HepG2 (cell line): Measurements from ENCODE around the gene TMCO4. TPM values are rescaled to one million over a fixed set of nuclear protein-coding genes. Genes with fewer than 3 reads are reported as not detected.

Source experiments
- ATF7-NPFF ChIP-seq: sonication (generic); formaldehyde crosslinking; IDR thresholded peaks from 2 replicates; pipeline ENCODE4 v1.8.1; 2023; ENCODE audit warnings: mild to moderate bottlenecking, low read depth, missing genetic modification reagents, moderate library complexity
- CBX5 ChIP-seq: sonication (generic); formaldehyde crosslinking; IDR thresholded peaks from 2 replicates; pipeline ENCODE4 v1.4.0; 2020; ENCODE audit warnings: missing genetic modification reagents, borderline replicate concordance
- DNMT3B ChIP-seq: conservative IDR thresholded peaks from 2 replicates; pipeline ENCODE4 v1.6.1; 2016; ENCODE audit warnings: missing biosample characterization, control low read depth
- DR1 ChIP-seq: sonication (generic); formaldehyde crosslinking; IDR thresholded peaks from 2 replicates; pipeline ENCODE4 v1.8.0; 2021; ENCODE audit warnings: mild to moderate bottlenecking, missing genetic modification reagents, inconsistent platforms
- ETV5 ChIP-seq: IDR thresholded peaks from 2 replicates; pipeline ENCODE4 v1.6.1; 2018; ENCODE audit warnings: missing biosample characterization, missing genetic modification reagents, inconsistent platforms, borderline replicate concordance
- GABPB1 ChIP-seq: IDR thresholded peaks from 2 replicates; pipeline ENCODE4 v1.6.1; 2016; ENCODE audit warnings: mild to moderate bottlenecking, missing genetic modification reagents, moderate library complexity, missing compliant biosample characterization
- MAX ChIP-seq: IDR thresholded peaks from 2 replicates; pipeline ENCODE4 v1.6.1; 2012; ENCODE audit warnings: inconsistent platforms
- MXD3 ChIP-seq: IDR thresholded peaks from 2 replicates; pipeline ENCODE4 v1.6.1; 2016; ENCODE audit warnings: mild to moderate bottlenecking, missing biosample characterization, missing genetic modification reagents
- RBM22 ChIP-seq: fragments of 200-400 bp; formaldehyde crosslinking; optimal IDR thresholded peaks from 2 replicates; pipeline ENCODE3; 2017; ENCODE audit warnings: mild to moderate bottlenecking, low read length, moderate library complexity
- REXO4 ChIP-seq: sonication (generic); formaldehyde crosslinking; IDR thresholded peaks from 2 replicates; pipeline ENCODE4 v1.8.0; 2022; ENCODE audit warnings: missing genetic modification reagents, mild to moderate bottlenecking, borderline replicate concordance
- SNAPC2 ChIP-seq: sonication (generic); formaldehyde crosslinking; IDR thresholded peaks from 2 replicates; pipeline ENCODE4 v1.8.1; 2022; ENCODE audit warnings: mild to moderate bottlenecking, missing genetic modification reagents
- TARDBP ChIP-seq: sonication (generic); formaldehyde crosslinking; IDR thresholded peaks from 2 replicates; pipeline ENCODE4 v1.8.0; 2022; ENCODE audit warnings: mild to moderate bottlenecking, missing genetic modification reagents
- TFDP1 ChIP-seq: IDR thresholded peaks from 2 replicates; pipeline ENCODE4 v1.6.1; 2016; ENCODE audit warnings: missing compliant biosample characterization, missing genetic modification reagents, borderline replicate concordance
- ZFP62 ChIP-seq: sonication (generic); formaldehyde crosslinking; IDR thresholded peaks from 2 replicates; pipeline ENCODE4 v1.4.0; 2020; ENCODE audit warnings: missing genetic modification reagents
- ZFX ChIP-seq: sonication (generic); formaldehyde crosslinking; IDR thresholded peaks from 2 replicates; pipeline ENCODE4 v1.4.0; 2020; ENCODE audit warnings: mild to moderate bottlenecking, low read depth, missing genetic modification reagents, moderate library complexity
- ZNF816 ChIP-seq: sonication (generic); formaldehyde crosslinking; IDR thresholded peaks from 2 replicates; pipeline ENCODE4 v1.8.0; 2022; ENCODE audit warnings: missing genetic modification reagents, mild to moderate bottlenecking, borderline replicate concordance
- polyA plus RNA-seq, 8 experiments: library from polyadenylated mRNA; depleted of rRNA in 3 of 8; stranded (reverse) in 7 of 8; unstranded in 1 of 8; fragments of >200 nt; fragmentation: Illumina TruSeq in 4 of 8; extraction: Trizol in 4 of 8; gene quantifications; 2 replicates each; pipeline versions ENCODE4 v1.2.1 to v1.2.3, GENCODE V29; 2011 to 2016; ENCODE audit warnings: low read depth in 4 of 8, missing spikeins in 1 of 8, mixed read lengths in 1 of 8; ENCODE audit not compliant: insufficient read depth in 1 of 8
- total RNA-seq, 5 experiments: library from RNA; depleted of rRNA; stranded (reverse); fragments of >200 nt; fragmentation: Illumina TruSeq; extraction: Trizol; gene quantifications; 2 replicates each; pipeline ENCODE4 v1.2.3, GENCODE V29; 2016; ENCODE audit warnings: low read depth in 1 of 5
- TF ChIP-seq, protein P1 (sequence below): IDR thresholded peaks from 2 replicates; pipeline ENCODE4 v1.6.1; 2016
- TF ChIP-seq, protein P2 (sequence below): sonication (generic); formaldehyde crosslinking; IDR thresholded peaks from 2 replicates; pipeline ENCODE4 v1.9.0; 2021; ENCODE audit warnings: missing genetic modification reagents, mild to moderate bottlenecking, borderline replicate concordance
- TF ChIP-seq, protein P3 (sequence below): sonication (generic); formaldehyde crosslinking; IDR thresholded peaks from 2 replicates; pipeline ENCODE4 v1.5.1; 2020; ENCODE audit warnings: mild to moderate bottlenecking, missing genetic modification reagents
- TF ChIP-seq, protein P4 (sequence below): sonication (generic); formaldehyde crosslinking; IDR thresholded peaks from 2 replicates; pipeline ENCODE4 v1.5.0; 2020; ENCODE audit warnings: missing genetic modification reagents

Gene TMCO4
- total and polyA plus RNA-seq, 2 of the 13 experiments (the other 11 are each of a cell fraction or from before 2014, with no cell fraction given), result 2.1 to 4.1 TPM

DNA sequence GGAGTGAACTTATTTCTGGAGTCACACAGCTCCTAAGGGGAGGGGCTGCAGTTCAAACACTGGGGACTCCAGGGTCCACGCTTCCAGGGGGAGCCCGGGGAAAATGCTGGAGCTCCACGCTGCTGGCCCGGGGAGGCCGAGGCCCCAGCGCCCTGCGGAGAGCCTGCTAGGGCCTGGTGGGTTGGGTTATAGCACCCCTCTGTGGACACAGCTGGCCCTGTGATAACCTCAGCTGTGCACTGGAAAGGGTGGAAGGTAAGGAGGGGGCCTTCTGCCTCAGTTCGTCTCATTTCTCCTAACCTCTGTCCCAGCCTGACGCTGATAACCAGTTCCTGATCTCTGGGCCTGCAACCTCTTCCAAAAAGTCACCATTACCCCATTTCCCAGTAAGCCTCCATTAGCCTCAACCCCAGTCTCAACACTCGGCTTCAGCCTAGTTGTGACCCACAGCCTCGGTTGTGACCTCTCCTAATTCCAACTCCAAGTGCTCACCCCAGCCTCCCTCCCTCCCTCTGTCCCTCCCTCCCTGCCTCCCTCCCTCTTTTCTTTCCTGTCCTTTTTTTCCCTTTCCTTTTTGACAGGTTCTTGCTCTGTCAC, 148.5 kb downstream of the TMCO4 start (continued):
- TF ChIP-seq, protein P1, sequence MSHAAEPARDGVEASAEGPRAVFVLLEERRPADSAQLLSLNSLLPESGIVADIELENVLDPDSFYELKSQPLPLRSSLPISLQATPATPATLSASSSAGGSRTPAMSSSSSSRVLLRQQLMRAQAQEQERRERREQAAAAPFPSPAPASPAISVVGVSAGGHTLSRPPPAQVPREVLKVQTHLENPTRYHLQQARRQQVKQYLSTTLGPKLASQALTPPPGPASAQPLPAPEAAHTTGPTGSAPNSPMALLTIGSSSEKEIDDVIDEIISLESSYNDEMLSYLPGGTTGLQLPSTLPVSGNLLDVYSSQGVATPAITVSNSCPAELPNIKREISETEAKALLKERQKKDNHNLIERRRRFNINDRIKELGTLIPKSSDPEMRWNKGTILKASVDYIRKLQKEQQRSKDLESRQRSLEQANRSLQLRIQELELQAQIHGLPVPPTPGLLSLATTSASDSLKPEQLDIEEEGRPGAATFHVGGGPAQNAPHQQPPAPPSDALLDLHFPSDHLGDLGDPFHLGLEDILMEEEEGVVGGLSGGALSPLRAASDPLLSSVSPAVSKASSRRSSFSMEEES (CRISPR knock-in tag), result no peak
- TF ChIP-seq REXO4 (CRISPR knock-in tag) (no peak), GABPB1 (CRISPR knock-in tag) (0 out of 2 replicates have a peak, but pooled peaks have one; percentile 26), MAX (peak; percentile 42; the same call in 1 of the 2 replicates), RBM22 (no peak), SNAPC2 (CRISPR knock-in tag) (0 out of 2 replicates have a peak, but pooled peaks have one; percentile 34), ETV5 (CRISPR knock-in tag) (no peak), DR1 (CRISPR knock-in tag) (no peak), TFDP1 (CRISPR knock-in tag) (0 out of 2 replicates have a peak, but pooled peaks have one; percentile 20), ATF7-NPFF (CRISPR knock-in tag) (no peak), TARDBP (CRISPR knock-in tag) (peak; percentile 27; the same call in 1 of the 2 replicates), ZFX (CRISPR knock-in tag) (peak; percentile 50; the same call in 1 of the 2 replicates), DNMT3B (CRISPR knock-in tag) (no peak), ZFP62 (no peak), MXD3 (CRISPR knock-in tag) (peak; percentile 57; the same call in 1 of the 2 replicates), ZNF816 (CRISPR knock-in tag) (no peak), CBX5 (peak; percentile 56; the same call in 1 of the 2 replicates)
- TF ChIP-seq, protein P2, sequence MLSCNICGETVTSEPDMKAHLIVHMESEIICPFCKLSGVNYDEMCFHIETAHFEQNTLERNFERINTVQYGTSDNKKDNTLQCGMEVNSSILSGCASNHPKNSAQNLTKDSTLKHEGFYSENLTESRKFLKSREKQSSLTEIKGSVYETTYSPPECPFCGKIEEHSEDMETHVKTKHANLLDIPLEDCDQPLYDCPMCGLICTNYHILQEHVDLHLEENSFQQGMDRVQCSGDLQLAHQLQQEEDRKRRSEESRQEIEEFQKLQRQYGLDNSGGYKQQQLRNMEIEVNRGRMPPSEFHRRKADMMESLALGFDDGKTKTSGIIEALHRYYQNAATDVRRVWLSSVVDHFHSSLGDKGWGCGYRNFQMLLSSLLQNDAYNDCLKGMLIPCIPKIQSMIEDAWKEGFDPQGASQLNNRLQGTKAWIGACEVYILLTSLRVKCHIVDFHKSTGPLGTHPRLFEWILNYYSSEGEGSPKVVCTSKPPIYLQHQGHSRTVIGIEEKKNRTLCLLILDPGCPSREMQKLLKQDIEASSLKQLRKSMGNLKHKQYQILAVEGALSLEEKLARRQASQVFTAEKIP (CRISPR knock-in tag), result no peak
- TF ChIP-seq, protein P3, sequence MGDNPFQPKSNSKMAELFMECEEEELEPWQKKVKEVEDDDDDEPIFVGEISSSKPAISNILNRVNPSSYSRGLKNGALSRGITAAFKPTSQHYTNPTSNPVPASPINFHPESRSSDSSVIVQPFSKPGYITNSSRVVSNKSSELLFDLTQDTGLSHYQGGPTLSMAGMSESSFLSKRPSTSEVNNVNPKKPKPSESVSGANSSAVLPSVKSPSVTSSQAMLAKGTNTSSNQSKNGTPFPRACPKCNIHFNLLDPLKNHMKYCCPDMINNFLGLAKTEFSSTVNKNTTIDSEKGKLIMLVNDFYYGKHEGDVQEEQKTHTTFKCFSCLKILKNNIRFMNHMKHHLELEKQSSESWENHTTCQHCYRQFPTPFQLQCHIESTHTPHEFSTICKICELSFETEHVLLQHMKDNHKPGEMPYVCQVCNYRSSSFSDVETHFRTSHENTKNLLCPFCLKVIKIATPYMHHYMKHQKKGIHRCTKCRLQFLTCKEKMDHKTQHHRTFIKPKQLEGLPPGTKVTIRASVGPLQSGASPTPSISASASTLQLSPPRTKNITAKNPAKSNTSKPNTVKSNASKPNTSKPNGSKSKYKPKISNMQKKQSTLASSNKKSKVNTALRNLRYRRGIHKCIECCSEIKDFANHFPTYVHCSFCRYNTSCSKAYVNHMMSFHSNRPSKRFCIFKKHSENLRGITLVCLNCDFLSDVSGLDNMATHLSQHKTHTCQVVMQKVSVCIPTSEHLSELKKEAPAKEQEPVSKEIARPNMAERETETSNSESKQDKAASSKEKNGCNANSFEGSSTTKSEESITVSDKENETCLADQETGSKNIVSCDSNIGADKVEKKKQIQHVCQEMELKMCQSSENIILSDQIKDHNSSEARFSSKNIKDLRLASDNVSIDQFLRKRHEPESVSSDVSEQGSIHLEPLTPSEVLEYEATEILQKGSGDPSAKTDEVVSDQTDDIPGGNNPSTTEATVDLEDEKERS (CRISPR knock-in tag), result no peak
- TF ChIP-seq, protein P4, sequence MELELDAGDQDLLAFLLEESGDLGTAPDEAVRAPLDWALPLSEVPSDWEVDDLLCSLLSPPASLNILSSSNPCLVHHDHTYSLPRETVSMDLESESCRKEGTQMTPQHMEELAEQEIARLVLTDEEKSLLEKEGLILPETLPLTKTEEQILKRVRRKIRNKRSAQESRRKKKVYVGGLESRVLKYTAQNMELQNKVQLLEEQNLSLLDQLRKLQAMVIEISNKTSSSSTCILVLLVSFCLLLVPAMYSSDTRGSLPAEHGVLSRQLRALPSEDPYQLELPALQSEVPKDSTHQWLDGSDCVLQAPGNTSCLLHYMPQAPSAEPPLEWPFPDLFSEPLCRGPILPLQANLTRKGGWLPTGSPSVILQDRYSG, result no peak
